Measurements from ENCODE around the gene TMBIM4.
A peak's percentile ranks its signal among the peaks of the same experiment; 100 is the strongest.
"Not testable (repeated sequence)": the region's sequence is repeated elsewhere in the genome, so short reads cannot be mapped to it uniquely, and the experiment has no call there.

Gene TMBIM4

DNA sequence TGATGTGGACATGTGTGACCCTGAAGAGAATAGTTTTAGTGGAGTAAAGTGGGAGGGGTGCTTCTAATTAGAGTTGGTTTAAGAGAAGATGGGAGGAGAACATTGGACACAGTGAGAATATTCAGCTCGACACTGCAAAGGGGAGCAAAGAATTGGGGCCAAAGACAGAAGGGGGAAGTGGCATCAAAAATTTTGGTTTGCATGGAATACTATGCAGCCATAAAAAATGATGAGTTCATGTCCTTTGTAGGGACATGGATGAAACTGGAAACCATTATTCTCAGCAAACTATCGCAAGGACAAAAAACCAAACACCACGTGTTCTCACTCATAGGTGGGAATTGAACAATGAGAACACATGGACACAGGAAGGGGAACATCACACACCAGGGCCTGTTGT is 15.0 kb upstream of the TMBIM4 start:
- DNase-seq = not testable (repeated sequence)

DNA sequence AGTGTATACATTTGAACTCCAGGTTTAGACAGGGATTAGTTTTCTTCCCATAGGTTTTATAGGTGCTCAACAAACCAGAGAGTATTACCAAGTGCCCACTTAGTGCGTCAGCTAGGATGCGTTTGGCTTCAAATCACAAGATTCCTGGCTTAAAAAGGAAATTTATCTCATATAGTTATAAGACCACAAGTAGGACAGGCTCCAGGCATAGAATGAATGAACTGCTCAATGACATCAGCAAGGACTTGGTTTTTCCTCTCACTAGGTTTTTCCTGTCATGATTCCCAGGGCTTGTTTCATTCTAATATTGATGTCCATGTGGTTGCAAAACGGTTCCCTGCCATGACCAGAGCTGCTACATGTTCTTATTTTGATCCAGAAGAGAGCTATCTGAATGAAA is 13.2 kb upstream of the TMBIM4 start:
- DNase-seq = no peak

DNA sequence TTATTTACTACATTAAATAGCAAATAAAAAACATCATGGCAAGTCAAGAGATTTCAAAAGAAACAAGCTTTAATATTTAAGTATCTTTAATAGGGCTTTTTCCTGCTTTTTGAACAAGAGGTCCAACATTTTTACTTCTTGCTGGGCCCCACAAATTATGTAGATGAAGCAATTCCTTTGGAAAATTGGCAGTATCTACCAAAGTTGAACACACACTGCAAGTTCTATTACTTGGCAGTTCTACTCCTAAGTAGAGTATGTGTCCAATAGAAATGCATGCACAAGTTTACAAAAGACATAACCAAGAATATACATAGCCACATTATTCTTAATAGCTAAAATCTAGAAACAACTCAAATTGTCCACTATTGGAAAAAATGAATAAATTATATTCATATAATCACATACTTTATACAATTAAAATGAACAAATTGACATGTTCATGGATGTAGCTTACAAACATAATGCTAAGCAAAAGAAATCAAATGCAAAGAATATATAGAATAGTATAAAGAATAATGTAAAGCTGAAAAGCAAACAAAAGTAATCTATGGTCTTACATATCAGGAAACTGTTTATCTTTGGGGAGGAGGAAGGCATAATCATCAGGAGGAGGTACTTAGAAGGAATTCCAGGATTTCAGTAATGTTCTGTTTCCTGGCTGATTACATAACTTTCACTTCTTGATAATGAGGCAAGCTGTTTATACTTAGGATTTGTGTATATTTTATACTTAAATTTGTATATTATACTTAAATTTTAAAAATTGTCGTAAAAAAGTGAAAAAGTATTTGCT is 6.5 kb upstream of the TMBIM4 start:
- DNase-seq = no peak

DNA sequence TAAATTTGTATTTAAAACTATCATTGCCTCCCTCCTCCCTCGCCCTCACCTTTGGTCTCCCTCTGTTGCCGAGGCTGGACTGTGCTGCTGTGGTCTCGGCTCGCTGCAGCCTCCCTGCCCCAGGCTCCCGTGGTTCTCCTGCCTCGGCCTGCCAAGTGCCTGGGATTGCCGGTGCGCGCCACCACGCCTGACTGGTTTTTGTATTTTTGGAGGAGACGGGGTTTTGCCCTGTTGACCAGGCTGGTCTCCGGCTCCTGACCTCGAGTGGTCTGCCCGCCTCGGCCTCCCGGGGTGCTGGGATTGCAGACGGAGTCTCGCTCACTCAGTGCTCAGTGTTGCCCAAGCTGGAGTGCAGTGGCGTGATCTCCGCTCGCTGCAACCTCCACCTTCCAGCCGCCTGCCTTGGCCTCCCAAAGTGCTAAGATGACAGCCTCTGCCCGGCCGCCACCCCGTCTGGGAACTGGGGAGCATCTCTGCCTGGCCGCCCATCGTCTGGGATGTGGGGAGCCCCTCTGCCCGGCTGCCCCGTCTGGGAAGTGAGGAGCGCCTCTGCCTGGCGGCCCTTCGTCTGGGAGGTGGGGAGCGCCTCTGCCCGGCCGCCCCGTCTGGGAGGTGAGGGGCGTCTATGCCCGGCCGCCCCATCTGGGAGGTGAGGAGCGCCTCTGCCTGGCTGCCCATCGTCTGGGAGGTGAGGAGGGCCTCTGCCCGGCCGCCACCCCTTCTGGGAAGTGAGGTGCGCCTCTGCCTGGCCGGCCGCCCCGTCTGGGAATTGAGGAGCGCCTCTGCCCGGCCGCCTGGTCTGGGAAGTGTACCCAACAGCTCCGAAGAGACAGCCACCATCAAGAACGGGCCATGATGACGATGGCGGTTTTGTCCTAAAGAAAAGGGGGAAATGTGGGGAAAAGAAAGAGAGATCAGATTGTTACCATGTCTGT is 4.9 kb upstream of the TMBIM4 start:
- not testable (repeated sequence) for DNase-seq

DNA sequence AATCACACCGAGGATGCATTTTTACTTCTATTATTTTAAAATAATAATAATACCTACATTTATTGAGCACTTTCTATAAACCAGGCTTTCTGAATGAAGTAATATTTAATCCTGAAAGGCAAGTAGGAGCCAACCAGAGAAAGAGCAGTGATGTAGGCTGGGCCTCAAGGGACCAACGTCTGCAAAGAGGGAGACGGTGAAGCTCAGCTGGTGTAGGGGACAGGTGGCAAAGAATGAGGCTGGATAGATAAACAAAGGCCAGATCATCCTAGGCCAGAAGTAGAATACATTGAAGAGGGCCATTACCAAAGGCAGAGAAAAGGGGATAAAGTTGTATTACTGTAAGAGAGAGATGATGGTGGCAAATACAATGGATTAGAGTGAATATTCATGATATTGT is 810 bp upstream of the TMBIM4 start:
- no peak for DNase-seq

DNA sequence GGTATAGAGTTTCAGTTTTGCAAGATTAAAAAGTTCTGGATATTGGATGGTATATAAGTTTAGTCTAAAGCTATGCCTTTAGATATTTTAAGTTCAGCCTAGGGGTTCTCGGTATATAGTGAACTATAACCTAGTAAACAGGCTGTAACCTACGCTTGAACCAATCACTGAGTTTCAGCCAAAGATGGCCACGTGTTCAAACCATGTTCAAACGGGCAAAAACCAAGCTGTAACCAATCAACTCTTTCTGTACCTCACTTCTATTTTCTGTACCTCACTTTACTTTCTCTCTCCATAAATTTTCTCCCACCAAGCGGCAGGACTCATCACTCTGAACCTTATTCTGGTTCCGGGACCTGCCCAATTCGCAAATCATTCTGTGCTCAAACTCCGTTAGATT is 1.4 kb downstream of the TMBIM4 start:
- DNase-seq = no peak

DNA sequence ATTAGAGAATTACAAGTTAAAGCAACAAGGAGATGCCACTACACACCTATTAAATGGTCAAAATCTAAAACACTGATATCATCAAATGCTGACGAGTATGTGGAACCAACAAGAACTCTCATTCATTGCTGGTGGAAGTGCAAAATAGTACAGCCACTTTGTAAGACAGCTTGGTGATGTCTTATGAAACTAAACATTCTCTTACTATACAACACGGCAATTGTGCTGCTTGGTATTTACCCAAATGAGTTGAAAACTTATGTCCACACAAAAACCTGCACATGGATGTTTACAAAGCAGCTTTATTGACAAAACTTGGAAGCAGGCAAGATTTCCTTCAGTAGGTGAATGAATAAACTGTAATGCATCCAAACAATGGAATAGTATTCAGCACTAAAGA is 3.2 kb downstream of the TMBIM4 start:
- no peak for DNase-seq

DNA sequence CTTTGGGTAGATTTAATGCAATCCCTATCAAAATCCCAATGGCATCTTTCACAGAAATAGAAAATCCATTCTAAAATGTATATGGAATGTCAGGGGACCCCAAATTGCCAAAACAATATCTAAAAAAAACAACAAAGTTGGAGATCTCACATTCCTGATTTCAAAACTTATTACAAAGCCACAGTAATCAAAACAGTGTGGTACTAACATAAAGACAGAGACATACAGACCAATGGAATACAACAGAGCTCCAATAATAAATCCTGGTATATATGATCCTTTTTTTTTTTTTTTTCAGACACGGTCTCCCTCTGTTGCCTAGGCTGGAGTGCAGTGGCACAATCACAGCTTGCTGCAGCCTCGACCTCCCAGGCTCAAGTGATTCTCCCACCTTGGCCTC is 4.7 kb downstream of the TMBIM4 start:
- no peak for DNase-seq

DNA sequence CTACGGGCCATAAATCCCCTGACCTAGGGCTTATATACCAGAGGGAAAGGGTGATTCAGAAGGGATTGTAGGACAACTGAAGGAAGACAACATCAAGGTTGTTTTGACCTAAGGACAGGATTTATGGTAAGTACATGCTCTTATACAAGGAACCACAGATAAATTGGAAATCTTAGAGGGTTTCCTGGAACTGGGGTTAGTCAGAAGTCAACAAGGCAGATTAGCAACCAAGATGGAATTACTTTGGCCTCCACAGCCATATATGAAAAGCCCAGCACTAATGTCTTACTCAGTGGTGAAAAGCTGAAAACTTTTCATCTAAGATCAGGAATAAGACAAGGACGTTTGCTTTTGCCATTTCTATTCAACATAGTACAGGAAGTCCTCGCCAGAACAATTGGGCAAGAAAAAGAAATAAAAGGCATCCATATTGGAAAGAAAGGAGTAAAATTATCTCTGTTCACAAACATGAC is 5.4 kb downstream of the TMBIM4 start:
- no peak for DNase-seq

DNA sequence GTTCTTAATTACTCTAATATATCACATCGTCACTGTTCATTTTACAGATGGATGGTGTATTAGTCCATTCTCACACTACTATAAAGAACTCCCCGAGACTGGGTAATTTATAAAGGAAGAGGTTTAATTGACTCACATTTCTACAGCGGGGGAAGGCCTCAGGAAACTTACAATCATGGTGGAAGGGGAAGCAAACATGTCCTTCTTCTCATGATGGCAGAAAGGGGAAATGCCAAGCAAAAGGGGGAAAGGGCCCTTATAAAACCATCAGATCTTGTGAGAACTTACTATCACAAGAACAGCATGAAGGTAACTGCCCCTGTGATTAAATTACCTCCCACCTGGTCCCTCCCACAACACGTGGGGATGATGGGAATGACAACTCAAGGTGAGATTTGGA is 6.5 kb downstream of the TMBIM4 start:
- DNase-seq = no peak

DNA sequence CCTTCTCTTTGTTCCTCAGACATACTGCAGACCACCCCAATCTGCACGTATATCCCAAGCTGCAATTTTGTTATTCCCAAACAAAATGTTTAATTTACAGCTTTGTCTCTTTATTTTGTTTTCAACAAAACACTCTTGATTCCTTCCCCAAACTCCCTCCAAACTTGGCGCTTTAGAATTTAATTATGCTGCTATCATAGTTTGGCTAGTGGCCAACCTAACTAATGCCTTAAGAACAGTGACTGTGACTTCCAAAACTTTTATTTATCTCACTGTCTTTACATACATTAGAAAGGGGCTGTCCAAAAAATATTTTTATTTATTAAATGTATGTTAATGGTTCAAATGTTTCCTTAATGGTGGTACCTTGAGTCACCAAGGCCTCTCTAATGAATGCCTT is 7.1 kb downstream of the TMBIM4 start:
- DNase-seq = no peak

DNA sequence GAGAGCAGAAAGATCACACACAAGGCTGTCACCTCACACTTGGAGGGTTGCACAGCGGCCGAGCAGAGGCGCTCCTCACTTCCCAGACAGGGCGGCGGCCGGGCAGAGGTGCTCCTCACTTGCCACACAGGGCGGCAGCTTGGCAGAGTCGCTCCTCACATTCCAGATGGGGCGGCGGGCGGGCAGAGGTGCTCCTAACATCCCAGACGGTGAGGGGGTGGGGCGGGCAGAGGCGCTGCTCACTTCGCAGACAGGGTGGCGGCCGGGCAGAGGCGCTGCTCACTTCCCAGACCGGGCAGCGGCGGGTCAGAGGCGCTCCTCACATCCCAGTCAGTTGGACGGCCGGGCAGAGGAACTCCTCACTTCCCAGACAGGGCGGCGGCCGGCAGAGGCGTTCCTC is 9.1 kb downstream of the TMBIM4 start:
- DNase-seq = no peak

DNA sequence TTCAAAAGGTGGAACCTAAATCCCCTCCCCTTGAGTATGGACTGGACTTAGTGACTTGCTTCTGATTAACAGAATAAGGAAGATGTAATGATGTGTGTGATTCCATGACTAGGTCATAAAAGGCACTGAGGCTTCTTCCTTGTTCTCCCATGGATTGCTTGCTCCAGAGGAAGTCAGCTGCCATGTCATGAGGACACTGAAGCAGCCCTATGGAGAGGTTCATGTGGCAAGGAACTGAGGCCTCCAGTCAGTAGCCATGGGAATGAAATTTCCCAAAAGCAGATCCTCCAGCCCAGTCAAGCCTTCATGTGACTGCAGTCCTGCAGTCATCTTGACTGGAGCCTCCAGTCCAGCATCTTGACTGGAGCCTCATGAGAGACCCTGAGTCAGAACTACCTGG is 10.7 kb downstream of the TMBIM4 start:
- no peak for DNase-seq

DNA sequence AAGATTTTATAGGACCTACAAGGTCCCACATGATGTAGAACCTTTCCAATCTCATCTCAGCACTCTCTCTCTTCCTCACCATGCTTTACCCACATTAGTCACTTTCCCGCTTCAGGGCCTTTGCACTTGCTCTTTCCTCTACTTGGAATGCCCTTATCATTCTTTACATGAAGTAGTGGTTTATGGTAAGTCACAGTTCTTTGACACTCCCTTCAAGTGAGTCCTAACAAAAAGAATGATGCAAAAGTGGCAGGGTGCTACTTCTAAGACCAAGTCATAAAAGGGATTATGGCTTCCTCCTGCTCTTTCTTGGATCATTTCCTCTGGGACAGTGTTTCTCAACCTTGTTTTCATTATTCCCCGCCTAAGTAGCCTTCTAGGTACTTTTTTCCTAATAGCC is 13.1 kb downstream of the TMBIM4 start:
- DNase-seq = no peak

DNA sequence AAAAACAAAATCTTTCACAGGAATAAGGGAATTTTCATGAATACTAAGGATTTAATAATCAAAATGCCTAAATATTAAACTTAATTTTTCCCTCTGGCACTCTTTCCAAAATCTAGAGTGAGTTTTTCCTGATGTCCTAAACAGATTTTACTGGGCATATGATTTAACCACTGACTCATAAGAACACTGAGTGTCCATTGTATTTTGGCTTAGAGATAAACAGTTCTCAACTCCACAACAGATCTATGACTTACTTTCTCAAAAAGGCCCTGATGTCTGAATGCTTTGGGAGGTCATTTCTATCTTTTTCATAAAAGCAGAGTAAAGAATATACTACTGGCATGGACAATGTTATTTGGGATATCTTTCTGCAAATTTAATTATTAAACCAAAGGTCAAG is 15.0 kb downstream of the TMBIM4 start:
- DNase-seq = no peak

DNA sequence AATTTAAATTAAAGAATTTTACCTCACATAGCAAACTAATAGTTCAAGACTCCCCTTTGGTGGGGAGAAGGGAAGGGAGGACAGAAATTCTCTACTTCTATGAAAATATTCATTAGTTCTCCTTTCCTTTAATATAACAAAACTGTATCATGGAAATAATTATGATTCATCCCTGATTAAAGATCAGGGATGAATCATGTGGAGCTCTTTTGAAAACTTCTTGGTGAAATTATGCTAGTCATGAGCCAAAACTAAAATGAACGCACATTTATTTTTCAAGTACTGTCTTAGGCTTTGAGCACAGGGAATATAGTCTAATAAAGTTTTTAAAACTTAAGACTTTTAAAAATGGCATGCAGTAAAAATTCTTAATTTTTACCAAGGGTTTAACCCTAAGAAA is 17.1 kb downstream of the TMBIM4 start:
- peak; percentile 24 for DNase-seq

DNA sequence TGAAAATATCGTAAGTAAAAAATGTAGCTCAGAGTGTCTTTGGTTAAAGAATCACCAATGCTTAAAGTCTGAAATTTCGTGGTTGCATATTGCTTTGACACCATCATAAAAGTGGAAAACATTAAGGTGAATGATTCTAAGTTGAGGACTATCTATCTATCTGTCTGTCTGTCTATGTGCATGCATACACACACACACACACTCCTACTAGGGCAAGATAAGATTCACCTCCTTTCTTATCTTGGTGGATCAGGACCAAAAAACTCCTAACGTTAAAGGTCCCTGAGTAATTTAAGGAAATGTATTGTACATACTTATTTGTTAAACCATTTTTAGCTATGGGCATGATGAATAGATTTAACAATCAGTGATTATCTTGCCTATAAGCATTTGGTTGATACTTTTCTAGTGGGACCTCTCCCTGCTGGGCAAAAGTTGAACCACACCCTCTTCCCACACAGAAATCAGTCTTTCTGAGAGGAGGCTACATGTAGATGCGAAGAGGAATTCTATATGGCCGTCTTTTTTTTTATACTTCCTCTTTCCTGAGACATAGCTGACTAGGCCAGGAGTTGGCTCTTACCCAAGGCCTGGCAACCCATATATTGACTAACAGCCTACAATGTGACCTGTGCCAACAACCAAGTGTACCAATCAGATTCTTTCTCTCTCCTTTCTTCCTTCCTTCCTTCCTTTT is 19.9 kb downstream of the TMBIM4 start:
- DNase-seq = no peak

DNA sequence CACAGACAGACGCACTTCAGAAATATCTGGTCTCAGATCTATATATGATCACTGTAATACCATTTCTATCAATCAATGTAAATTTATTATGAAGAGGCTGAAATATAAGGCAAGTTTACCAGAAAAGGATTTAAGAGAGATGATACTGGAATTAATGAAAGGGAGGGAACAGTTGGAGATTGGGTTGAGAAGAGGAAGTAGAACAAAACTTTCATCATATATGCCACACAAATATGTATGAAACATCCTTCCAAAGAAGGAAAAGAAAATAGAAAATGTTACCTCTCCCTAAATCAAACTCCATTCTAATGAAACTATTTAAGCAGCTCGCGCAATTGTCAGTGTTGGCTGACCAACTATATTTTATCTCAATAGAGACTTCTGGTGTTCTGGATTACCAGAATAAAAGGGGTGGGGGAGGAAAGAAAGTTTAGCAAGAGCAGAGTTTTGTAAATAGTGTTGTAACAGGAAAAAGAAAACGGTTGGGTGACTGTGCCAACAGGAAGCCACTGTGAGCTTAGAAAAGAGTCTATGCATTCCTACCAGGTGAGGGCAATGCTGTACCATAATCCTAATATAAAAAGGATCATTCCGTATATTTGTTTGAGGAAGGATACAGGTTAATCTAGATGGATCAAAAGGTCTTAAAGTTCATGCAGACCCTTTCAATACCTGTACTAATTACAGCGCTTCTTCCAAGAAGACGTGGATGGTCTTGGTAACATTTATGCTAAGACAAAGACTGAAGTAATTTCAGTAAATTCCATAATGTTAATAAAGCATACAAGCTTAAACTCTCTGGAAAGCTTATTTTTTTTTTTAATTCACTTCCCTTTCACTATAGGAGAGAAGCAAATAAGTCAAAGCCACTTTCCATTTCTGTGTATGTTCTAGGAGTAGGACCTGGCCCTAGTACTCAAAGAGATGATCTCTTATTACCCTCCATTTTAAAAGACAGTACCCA is 24.7 kb downstream of the TMBIM4 start:
- DNase-seq = peak; percentile 60

DNA sequence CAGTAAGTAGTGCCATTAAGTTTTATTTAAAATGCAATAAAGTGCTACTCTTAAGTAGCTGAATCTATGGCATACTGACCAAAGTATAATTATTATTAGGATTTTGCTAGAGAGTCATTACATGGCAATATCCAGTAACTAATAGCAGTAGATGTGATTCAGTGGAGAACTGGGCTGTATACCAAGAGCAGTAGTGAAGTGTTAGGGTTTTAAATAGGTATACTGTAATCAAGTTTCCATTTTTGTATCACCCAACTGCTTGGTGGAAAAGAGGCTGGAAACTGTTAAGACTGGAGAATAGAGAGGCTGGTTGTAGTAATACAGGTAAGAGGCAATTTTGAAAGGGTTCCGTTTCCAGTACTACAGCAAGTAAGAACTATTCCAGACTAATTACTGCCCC is 25.9 kb downstream of the TMBIM4 start:
- no peak for DNase-seq

DNA sequence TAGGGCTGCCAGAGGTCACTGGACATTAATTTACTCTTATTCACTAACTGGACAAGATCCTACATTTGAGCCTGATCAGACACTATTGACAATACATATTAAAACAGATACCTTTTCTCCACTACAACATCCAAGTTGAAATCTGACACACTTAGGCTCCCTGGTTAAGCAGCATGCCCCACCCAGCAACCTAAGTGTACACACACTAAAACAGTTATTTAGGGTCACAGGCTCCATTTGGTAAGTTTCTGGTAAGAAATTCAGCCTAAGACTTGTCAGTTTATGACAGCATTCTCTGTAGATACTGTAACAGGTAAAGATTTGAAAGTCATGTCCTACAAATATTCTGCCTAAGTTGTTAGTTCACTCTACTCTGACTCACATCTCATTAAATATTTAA is 27.0 kb downstream of the TMBIM4 start:
- DNase-seq = no peak

DNA sequence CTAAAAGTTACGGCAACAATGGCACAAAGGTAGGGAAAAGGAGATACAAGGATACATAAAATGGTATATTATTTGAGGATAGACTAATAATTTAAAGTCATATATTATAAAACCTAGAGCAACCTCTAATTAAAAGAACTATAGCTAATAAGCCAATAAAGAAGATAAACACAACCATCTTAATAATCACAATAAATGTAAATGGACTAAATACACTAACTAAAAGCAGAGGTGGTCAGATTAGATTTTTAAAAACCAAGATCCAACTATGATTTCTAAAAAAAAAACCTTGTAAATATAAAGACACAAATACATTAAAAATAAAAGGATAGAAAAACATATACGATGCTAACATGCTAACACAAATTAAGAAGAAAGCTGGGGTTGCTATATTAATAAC is 28.5 kb downstream of the TMBIM4 start:
- no peak for DNase-seq

DNA sequence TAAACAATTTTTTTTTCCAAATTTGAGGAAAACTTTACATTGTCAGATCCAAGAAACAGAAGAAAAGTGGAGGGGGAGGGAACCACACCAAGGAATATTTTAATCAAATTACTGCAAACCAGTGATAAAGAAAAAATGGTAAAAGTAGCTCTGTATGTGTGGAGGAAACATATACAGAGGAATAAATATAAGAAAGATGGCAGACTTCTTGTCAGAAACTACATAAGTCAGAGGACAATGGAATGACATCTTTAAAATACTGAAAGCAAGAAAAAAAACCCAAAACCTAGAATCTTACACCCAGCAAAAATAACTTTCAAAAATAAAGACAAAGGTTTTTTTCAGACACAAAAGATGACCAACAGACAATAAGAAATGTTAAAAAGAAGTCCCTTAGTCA is 29.1 kb downstream of the TMBIM4 start:
- no peak for DNase-seq
